Tongue (tissue), 2 donors: ENCODE measurements around the gene PTCHD1. TPM values are rescaled to one million over a fixed set of nuclear protein-coding genes. Genes with fewer than 3 reads are reported as not detected.
A peak's percentile ranks its signal among the peaks of the same experiment; 100 is the strongest.

Experiments used
- DNase-seq: peaks from one replicate; pipeline ENCODE4 v3.0.0-alpha.2; 2015
- total RNA-seq: library from RNA; depleted of rRNA; stranded (reverse); fragments of >200 nt; gene quantifications from one replicate; pipeline ENCODE4 v1.2.3, GENCODE V29; 2014

The PTCHD1 gene
- total RNA-seq, 1 donor from 2014 or later: 0.31 TPM

DNA sequence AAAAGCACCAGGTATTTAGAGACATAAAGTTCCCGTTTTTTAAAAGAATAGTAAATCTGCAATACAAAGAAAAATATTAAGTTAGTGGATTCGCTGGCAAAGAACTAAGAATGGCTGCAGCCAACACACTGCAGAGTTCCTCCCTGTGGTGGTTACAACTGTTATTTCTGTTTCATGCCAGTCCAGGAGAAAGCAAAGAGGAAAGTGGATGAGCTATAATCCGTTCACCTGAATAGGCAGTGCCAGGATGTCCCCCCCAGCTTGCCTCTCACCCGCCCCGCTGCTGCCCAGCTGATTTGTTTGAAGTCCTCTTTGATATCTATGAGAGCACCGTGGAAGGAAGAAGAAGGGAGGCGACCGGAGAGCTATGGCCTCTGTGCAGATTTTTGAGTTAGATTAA, 63.9 kb downstream of the PTCHD1 start:
- DNase-seq: no peak

DNA sequence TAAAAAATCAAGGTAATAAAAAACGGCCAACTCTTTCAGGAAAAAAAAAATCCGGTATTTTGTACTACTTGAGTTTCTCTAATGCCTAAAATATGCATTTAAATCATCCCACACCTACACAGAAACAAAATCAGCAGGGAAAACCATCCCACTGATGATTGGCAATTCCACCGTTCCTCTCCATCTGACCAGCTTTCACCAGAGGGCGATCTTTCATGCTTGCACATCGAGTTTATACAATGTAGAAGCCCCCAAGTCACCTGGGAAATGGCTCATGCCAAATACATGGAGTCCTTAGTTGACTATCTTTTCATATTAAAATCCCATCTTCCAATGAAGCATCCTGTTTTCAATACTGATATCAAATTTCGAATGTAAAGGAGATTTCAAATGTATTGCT, 69.2 kb downstream of the PTCHD1 start:
- DNase-seq: no peak

GRCh38 chrX:23422912-23423311, 88.3 kb downstream of the PTCHD1 start:
- DNase-seq: no peak

DNA sequence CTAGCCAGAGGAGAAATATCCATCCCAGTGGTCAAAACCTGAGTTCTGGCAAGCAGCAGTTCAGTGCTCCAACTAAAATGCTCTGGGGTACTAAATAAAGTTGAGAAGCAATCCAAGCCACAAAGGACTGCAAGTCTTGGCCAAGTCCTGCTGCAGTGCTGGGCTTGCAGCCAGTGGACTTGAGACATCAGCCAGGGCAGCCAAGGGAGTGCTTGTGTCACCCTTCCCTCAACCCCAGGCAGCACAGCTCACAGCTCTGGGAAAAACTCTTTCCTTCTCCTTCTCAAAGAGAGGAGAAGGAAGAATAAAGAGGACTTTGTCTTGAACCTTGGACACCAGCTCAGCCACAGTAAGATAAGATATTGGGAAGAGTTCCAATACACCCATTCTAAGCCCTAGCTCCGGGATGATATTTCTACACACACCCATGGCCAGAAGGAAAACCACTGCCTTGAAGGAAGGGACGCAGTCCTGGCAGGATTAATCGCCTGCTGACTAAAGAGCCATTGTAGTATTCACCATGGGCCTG, 99.8 kb downstream of the PTCHD1 start:
- peak; percentile 67 for DNase-seq

DNA sequence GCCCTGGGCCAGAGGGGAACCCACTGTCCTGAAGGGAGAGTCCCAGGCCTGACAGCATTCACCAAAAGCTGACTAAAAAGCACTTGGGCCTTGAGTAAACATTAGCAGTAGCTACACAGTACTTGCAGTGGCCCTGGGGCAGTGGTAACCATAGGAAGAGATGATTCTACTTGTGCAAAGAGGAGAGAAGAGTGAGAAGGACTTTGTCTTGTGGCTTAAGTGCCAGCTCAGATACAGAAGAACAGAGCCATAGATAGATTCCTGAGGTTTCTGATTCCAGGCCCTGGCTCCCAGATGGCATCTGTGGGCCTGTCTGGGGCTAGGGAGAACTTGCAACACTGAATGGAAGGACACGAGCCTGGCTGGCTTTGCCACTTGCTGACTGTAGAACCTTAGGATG, 100.5 kb downstream of the PTCHD1 start:
- DNase-seq: no peak

DNA sequence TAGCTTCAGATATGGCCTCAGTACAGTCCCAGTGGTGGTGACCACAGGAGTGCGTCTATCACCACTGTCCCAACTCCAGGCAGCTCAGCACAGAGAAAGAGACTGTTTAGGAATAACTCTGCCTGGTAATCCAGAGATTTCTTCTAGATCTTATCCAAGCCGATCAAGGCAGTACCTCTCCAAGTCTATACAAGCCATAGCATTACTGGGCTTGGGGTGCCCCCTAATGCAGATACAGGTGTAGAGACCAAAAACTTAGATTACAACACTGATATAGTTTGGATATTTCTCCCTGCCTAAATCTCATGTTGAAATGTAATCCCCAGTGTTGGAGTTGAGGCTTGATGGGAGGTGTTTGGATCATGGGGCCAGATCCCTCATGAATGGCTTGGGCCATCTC, 100.9 kb downstream of the PTCHD1 start:
- DNase-seq: peak; percentile 43

DNA sequence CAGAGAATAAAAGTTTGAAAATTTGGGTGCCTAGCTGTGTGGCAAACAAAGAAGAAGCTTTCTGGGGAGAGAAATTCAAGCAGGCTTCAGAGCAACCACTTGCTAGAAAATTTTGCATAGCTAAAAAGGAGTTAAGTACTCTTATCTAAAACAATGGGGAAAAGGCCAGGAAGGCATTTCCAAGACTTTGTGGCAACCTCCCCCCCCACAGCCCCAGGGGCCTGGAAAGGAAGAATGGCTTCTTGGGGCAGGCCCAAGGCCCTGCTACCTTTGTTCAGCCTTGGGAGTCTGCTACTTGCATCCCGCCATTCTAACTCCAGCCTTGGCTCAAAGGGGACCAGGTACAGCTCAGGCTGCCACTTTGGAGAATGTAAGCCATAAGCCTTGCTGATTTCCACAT, 102.2 kb downstream of the PTCHD1 start:
- DNase-seq: no peak

DNA sequence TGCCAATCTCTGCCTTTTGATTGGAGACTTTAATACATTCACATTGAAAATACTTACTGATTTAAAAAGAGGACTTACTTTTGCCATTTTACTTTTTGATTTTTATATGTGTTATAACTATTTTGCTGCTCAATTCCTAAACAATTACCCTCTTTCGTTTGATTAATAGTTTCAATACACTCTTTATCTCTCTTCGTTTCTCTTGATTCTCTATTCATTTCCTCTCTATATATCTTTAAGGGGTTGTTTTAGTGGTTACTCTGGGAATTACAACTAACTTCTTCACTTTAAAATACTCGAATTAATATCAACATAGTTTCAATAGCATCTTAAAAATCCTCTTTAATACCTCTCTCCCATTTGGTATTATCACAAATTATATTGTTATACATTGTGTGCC, 116.6 kb downstream of the PTCHD1 start:
- no peak for DNase-seq
